WTC11 (cell line): Measurements from ENCODE around the gene ANGPTL1. TPM values are rescaled to one million over a fixed set of nuclear protein-coding genes. Genes with fewer than 3 reads are reported as not detected.

Source experiments
- ATAC-seq: fragments of 200-7000 bp; cut with Tn5 transposase; 2 replicates; pipeline ENCODE4 v1.10.0; 2021; ENCODE audit warnings: mild to moderate bottlenecking, moderate library complexity
- CTCF ChIA-PET: fragments of 300-600 bp; sonication (Branson Sonifier 250); formaldehyde crosslinking; loops from one replicate; lab custom pipeline; 2021; ENCODE audit warnings: antibody characterized with exemption; lab: Charles Lee
- POLR2A ChIA-PET: fragments of 350-600 bp; sonication (Branson Sonifier 250); formaldehyde crosslinking; loops from one replicate; lab custom pipeline; 2021; ENCODE audit warnings: antibody characterized with exemption; lab: Charles Lee
- DNase-seq: peaks from one replicate; pipeline ENCODE4 v3.0.0; 2021; ENCODE audit warnings: low spot score
- H3K27ac Mint-ChIP-seq: 2 replicates; pipeline ENCODE4 v1.8.0; 2021; ENCODE audit warnings: mixed read lengths
- H3K27me3 Mint-ChIP-seq: 2 replicates; pipeline ENCODE4 v1.8.0; 2021; ENCODE audit warnings: low read depth, mild to moderate bottlenecking, moderate library complexity, mixed read lengths
- H3K36me3 Mint-ChIP-seq: 2 replicates; pipeline ENCODE4 v1.8.0; 2021; ENCODE audit warnings: mixed read lengths
- H3K4me1 Mint-ChIP-seq: 2 replicates; pipeline ENCODE4 v1.8.0; 2022; ENCODE audit warnings: mixed read lengths
- H3K4me3 Mint-ChIP-seq: 2 replicates; pipeline ENCODE4 v1.8.0; 2021; ENCODE audit warnings: mild to moderate bottlenecking, moderate library complexity, mixed read lengths
- H3K9me3 Mint-ChIP-seq: 2 replicates; pipeline ENCODE4 v1.8.0; 2021; ENCODE audit warnings: mixed read lengths
- ARID4B ChIP-seq: sonication (generic); formaldehyde crosslinking; IDR thresholded peaks from 2 replicates; pipeline ENCODE4 v1.8.0; 2023; ENCODE audit warnings: missing genetic modification reagents, mild to moderate bottlenecking, borderline replicate concordance
- ATF2 ChIP-seq: sonication (generic); formaldehyde crosslinking; IDR thresholded peaks from 2 replicates; pipeline ENCODE4 v1.8.1; 2022; ENCODE audit warnings: low read depth, missing genetic modification reagents, borderline replicate concordance
- ATF3 ChIP-seq: sonication (generic); formaldehyde crosslinking; conservative IDR thresholded peaks from 2 replicates; pipeline ENCODE4 v1.8.1; 2022; ENCODE audit warnings: mild to moderate bottlenecking, missing genetic modification reagents
- ELF4 ChIP-seq: sonication (generic); formaldehyde crosslinking; IDR thresholded peaks from 2 replicates; pipeline ENCODE4 v1.8.1; 2022; ENCODE audit warnings: low read depth, mild to moderate bottlenecking, moderate library complexity, missing genetic modification reagents
- EMX1 ChIP-seq: fragments of 250-450 bp; sonication (Bioruptor Pico); IDR thresholded peaks from 2 replicates; pipeline ENCODE4 v1.8.0; 2021; ENCODE audit warnings: mild to moderate bottlenecking
- ESRRA ChIP-seq: sonication (generic); formaldehyde crosslinking; IDR thresholded peaks from 2 replicates; pipeline ENCODE4 v1.8.1; 2022; ENCODE audit warnings: mild to moderate bottlenecking, missing genetic modification reagents, borderline replicate concordance
- FOXJ3 ChIP-seq: sonication (generic); formaldehyde crosslinking; IDR thresholded peaks from 2 replicates; pipeline ENCODE4 v1.9.0; 2021; ENCODE audit warnings: missing genetic modification reagents, mild to moderate bottlenecking, borderline replicate concordance
- FOXP1 ChIP-seq: sonication (generic); formaldehyde crosslinking; IDR thresholded peaks from 2 replicates; pipeline ENCODE4 v1.8.0; 2022; ENCODE audit warnings: missing genetic modification reagents, mild to moderate bottlenecking, moderate library complexity, borderline replicate concordance
- GTF2I ChIP-seq: fragments of 250-450 bp; sonication (Bioruptor Pico); conservative IDR thresholded peaks from 2 replicates; pipeline ENCODE4 v1.4.0; 2021; ENCODE audit warnings: mild to moderate bottlenecking
- JAZF1 ChIP-seq: fragments of 250-450 bp; sonication (Bioruptor Pico); IDR thresholded peaks from 2 replicates; pipeline ENCODE4 v1.9.0; 2021; ENCODE audit warnings: moderate library complexity, mild to moderate bottlenecking, inconsistent platforms
- MAX ChIP-seq: sonication (generic); formaldehyde crosslinking; IDR thresholded peaks from 2 replicates; pipeline ENCODE4 v1.8.0; 2022; ENCODE audit warnings: mild to moderate bottlenecking, missing genetic modification reagents
- NR3C1 ChIP-seq: sonication (generic); formaldehyde crosslinking; conservative IDR thresholded peaks from 2 replicates; pipeline ENCODE4 v1.8.1; 2023; ENCODE audit warnings: low read depth, mild to moderate bottlenecking, missing genetic modification reagents
- PRRX2 ChIP-seq: fragments of 250-450 bp; sonication (Bioruptor Pico); IDR thresholded peaks from 2 replicates; pipeline ENCODE4 v1.8.0; 2021; ENCODE audit warnings: mild to moderate bottlenecking
- ZMAT4 ChIP-seq: fragments of 250-450 bp; sonication (Bioruptor Pico); IDR thresholded peaks from 2 replicates; pipeline ENCODE4 v1.9.0; 2021; ENCODE audit warnings: mild to moderate bottlenecking
- ZNF232 ChIP-seq: sonication (generic); formaldehyde crosslinking; IDR thresholded peaks from 2 replicates; pipeline ENCODE4 v1.8.0; 2022; ENCODE audit warnings: mild to moderate bottlenecking, missing genetic modification reagents
- ZSCAN18 ChIP-seq: fragments of 250-450 bp; sonication (Bioruptor Pico); IDR thresholded peaks from 2 replicates; pipeline ENCODE4 v2.1.2; 2022; ENCODE audit warnings: mild to moderate bottlenecking, moderate library complexity
- total RNA-seq: library from RNA; stranded (reverse); gene quantifications from 3 replicates; pipeline ENCODE4 v1.2.3, GENCODE V29; 2021

ANGPTL1 gene
- total RNA-seq, 1 experiment from 2014 or later: not detected

- TF ChIP-seq ARID4B (CRISPR knock-in tag) (no peak), GTF2I (CRISPR knock-in tag) (no peak), EMX1 (no peak), ZMAT4 (CRISPR knock-in tag) (no peak), JAZF1 (CRISPR knock-in tag) (no peak)
Measured at GRCh38 chr1:178870221-178870620, 656 bp downstream of the ANGPTL1 start (continued).

- TF ChIP-seq FOXP1 (CRISPR knock-in tag): no peak
- TF ChIP-seq ATF2: no peak
- TF ChIP-seq ATF3 (CRISPR knock-in tag): no peak
- TF ChIP-seq ZSCAN18 (CRISPR knock-in tag): no peak
- TF ChIP-seq JAZF1 (CRISPR knock-in tag): no peak
- no peak for TF ChIP-seq FOXJ3 (CRISPR knock-in tag)
- no peak for TF ChIP-seq ZNF232 (CRISPR knock-in tag)
- no peak for TF ChIP-seq NR3C1 (CRISPR knock-in tag)
- no peak for TF ChIP-seq ESRRA (CRISPR knock-in tag)
- no peak for TF ChIP-seq ELF4
- TF ChIP-seq PRRX2 (CRISPR knock-in tag): no peak
- TF ChIP-seq EMX1: no peak
- TF ChIP-seq MAX (CRISPR knock-in tag): no peak
- peak; percentile 85 for ATAC-seq
- ChIA-PET POLR2A (no interaction called here), CTCF (interaction anchor here (0.8 to 2.7 kb wide), 4 partner anchors 133 to 327 kb away, joined by 3 to 11 read pairs (median 4); no protein-coding TSS in a partner anchor)
- no peaks in the 10 kb centered on the region for H3K36me3 Mint-ChIP-seq
- H3K4me3 Mint-ChIP-seq: no peak overlapping the region; the same call in 1 of the 2 replicates
- no peaks in the 10 kb centered on the region for H3K27me3 Mint-ChIP-seq
- H3K4me1 Mint-ChIP-seq: peaks cover 26% of the 10 kb centered on the region
- peak overlapping the region; percentile 13; the same call in 1 of the 2 replicates for H3K27ac Mint-ChIP-seq
- no peaks in the 10 kb centered on the region for H3K9me3 Mint-ChIP-seq
- no peak for DNase-seq
Measured at GRCh38 chr1:178869119-178869697, 1.7 kb downstream of the ANGPTL1 start.
